Measurements from ENCODE around the gene MYLK.
A peak's percentile ranks its signal among the peaks of the same experiment; 100 is the strongest.

MYLK gene

GRCh38 chr3:123768480-123769355 lies 115.4 kb downstream of the MYLK start:
- DNase-seq: no peak

GRCh38 chr3:123767564-123768292 lies 116.4 kb downstream of the MYLK start:
- DNase-seq: no peak

- DNase-seq: no peak
Observed at GRCh38 chr3:123767009-123767372, 117.1 kb downstream of the MYLK start.

DNA sequence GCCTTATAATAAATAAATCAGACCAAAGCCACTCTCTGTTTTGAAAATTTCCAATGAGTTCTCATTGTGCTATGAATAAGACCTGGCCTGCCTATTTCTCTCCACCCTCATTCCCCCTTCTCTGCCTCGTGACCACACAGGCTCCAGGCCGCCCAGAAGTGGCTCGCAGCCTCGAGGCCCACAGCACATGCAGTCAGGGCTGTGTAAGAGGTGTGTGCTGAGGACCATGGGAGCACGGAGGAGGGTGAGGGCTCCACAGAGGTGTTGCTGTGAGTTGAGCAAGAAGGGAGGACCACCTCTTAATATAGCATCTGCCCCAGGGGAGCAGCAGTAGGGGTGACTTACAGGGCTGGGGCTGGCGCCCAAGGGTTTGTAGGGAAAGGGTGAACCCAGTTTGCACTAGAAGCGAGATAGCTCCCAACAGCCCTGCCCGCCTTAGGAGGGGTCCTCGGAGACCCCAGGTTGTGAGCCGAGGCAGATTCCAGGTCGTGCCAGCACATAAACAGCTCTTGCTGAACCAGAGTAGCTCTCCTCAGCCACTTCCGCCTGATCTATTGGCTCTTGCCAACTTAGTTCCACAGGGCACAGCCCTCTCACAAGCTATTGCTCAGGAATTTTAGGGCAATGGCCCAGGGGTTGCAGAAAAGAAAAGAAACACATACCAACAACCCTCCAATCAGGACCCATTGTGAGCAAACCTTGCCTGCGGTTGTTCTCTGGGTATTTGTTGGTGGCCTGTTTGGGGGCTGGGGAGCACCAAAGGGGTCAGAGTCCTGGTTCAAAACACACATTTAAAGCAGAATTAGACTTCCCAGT lies 117.7 kb downstream of the MYLK start:
- DNase-seq: no peak

DNA sequence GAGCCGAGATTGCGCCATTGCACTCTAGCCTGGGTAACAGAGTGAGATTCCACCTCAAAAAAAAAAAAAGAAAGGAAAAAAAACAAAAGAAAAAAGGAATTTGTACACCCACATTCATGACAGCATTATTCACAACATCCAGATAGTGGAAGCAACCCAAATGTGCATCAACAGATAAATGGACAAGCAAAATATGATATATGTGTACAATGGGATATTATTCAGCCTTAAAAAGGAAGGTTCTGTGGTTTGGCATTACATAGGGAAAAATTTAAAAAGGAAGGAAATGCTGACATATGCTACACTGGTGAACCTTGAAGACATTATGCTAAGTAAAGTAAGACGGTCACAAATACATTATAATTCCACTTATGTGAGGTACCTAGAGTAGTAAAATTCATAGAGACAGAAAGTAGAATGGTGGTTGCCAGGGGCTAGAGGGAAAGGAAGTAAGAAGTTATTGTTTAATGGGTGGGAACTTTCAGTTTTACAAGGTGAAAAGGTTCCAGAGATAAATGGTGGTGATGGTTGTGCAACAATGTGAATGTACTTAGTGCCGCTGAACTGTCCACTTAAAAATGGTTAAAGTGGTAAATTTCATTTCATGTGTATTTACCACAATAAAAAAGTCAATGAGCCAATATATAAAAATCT lies 118.5 kb downstream of the MYLK start:
- no peak for DNase-seq

GRCh38 chr3:123764647-123765046 lies 119.5 kb downstream of the MYLK start:
- DNase-seq: no peak

DNA sequence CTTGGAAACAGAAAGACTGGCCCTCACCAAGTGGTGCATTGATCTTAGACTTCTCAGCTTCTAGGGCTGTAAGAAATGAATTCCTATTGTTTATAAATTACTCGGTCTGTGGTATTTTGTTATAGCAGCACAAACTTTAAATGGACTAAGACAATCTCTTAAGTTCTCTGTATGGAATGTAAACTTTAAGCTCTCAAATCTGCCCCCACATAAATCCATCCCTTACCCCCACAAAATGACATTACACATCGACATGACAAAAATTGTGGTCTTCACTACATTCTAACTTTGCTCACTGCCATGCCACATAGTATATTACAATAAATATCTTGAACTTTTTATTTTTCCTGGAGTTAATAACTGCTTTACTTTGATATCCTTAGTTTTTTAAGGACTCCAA lies 121.3 kb downstream of the MYLK start:
- no peak for DNase-seq

- no peak for DNase-seq
Observed at GRCh38 chr3:123760817-123761216, 123.3 kb downstream of the MYLK start.

DNA sequence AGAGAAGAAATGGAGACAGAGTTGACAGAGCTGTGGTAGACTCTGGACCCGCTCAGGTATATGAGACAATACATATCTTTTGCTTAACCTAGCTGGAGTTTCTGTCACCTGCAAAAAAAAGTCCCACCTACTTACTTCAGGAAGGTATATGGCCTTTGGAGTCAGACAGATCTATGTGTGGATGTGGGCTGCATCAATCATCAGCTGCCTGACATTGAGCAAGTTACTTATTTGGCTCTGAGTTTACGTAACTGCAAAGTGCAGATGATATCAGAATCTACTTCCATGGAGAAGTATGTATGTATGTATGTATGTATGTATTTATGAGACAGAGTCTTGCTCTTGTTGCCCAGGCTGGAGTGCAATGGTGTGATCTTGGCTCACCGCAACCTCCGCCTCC lies 124.3 kb downstream of the MYLK start:
- no peak for DNase-seq

GRCh38 chr3:123759311-123759710 lies 124.8 kb downstream of the MYLK start:
- DNase-seq: no peak

DNA sequence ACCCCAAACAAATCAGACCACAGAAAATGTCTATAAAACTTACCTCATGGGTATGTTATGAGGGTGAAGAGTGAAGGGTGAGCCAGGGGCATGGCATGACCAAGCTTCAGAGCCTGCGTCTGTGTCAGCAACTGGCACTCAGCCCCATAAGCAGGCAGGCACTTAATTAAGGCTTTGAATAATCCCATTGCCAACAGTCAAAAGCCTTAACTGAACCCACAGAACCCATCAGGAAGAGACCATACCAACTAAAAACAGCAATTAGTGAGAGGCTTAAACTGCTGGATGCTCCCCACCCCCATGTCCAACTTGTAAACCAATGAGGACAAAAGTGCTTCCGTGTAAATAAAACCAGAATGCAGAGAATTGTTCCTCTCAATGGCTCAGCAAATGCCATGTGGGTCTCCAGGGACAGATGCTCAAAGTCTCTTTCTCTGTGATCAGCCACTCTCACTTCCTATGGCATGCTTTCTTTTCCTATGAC lies 126.0 kb downstream of the MYLK start:
- no peak for DNase-seq

GRCh38 chr3:123757281-123757940 lies 126.7 kb downstream of the MYLK start:
- peak; percentile 62 for DNase-seq

GRCh38 chr3:123755501-123755900 lies 128.6 kb downstream of the MYLK start:
- no peak for DNase-seq

DNA sequence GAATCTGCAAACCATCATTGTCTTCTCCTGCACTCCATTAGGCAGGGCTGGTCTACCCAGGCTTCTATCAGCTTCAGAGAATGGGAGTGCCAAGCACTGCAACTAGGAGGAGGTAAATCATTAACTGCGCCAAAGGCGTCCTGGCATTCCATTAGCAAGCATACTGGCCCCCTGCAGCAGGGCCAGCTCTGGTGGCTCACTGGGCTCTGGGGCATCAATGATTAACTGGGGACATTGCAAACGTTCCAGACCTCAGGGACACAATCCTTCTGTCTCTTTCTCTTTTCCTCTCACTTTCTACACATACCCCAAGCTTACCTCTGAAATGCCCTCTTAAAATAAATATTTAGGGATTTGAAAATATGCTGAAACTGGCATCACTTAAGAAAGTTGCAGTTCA lies 129.0 kb downstream of the MYLK start:
- DNase-seq: no peak

GRCh38 chr3:123753286-123753685 lies 130.8 kb downstream of the MYLK start:
- DNase-seq: no peak

DNA sequence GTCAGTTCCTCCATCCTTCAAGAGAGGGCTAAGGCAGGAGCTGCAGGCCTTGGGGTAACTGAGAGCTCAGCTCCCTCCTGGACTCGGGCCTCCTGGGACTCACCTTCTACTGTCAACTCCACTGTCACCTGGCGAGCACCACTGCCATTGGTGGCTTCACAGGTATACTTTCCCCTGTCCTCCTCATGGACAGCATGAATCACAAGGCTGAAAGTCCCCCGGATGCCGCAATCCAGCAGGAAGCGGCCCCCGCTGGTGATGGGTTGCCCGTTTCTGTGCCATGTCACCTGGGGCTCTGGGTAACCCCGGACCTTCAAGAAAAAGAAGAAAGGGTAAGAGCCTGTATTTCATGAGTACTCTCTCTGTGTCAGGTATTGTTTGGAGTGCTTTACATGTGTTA lies 131.9 kb downstream of the MYLK start:
- DNase-seq: no peak

DNA sequence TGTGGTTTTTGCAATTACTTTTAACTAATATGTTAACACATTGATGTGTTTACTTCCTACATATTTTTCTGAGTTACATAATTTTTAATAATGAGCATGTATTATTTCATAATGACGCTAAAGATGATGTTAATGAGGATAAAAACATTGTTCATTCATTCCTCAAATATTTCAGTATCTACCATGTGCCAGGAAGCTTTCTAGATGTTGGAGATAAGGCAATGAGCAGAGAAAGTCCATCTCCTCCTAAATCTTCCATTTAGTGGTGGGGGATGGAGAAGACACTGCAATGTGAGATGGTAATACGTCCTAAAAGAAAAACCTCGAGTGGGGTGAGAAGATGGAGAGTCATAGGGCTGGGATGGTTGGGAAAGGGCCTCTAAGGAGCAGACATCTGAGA lies 132.7 kb downstream of the MYLK start:
- DNase-seq: no peak

GRCh38 chr3:123750659-123751420 lies 133.3 kb downstream of the MYLK start:
- no peak for DNase-seq

DNA sequence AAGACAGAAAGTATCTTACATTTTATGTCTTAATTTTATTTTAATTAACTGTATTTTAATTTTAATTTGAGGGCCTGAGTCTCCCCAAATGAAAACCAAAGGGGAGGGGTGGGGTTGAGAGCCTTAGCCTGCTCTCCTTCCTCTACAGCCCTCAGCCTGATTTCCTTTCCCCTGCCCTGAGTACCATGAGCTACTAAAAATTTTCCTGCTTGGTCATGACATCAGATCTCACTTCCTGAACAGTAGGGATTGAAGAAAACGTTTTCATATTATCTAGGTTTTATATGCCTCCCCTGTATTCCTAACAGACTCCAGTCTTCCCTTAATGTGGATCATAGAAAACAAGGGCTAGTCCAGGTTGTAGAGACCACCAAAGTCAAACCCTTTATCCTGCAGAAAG lies 133.9 kb downstream of the MYLK start:
- DNase-seq: no peak

GRCh38 chr3:123749711-123750110 lies 134.4 kb downstream of the MYLK start:
- no peak for DNase-seq

DNA sequence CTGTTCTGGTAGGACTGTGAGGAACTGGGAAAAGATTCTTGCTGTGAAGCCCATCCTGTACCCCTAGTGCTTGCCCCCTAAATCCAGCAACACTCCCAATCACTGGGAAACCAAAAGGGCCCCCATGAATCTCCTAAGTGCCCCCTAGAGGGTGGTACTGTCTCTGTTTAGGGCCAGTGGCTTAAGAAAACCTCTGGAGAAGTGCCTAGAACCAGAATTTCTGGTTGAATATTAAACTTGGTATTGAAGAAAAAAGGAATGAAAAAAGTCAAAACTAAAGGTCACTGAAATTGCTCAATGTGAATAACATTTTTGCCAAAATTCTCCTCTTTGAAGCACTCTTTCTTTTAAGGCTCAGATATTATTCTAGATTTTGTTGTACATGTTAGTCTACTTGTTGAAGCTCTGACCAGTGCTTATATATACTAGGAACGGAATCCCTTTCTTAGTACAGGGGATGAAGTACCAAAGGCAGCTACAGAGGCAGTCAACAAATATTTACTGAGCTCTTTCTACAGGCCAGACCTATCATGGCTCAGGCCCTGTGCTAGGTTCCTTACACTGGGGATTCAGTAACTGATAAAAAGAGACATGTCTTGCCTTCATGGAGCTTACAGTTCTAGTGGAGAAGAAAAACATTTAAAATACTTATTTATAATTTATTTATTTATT lies 138.8 kb downstream of the MYLK start:
- DNase-seq: peak; percentile 18
